ENCODE data around the gene CD300H. TPM values are rescaled to one million over a fixed set of nuclear protein-coding genes. Genes with fewer than 3 reads are reported as not detected.
"Not testable (repeated sequence)": the region's sequence is repeated elsewhere in the genome, so short reads cannot be mapped to it uniquely, and the experiment has no call there.

CD300H gene
- total RNA-seq, 1 donor from 2014 or later, result not detected

GRCh38 chr17:74563358-74563757, 4.0 kb downstream of the CD300H start:
- Mint-ChIP-seq H3K4me1 (ENCODE audit: low read depth, unreplicated experiment) (peaks cover 12% of the 10 kb centered on the region), H3K4me3 (ENCODE audit: unreplicated experiment) (no peak overlapping the region), H3K27me3 (ENCODE audit: unreplicated experiment) (no peaks in the 10 kb centered on the region), H3K36me3 (ENCODE audit: unreplicated experiment) (peaks cover 21% of the 10 kb centered on the region), H3K9me3 (ENCODE audit: unreplicated experiment) (peaks cover 8% of the 10 kb centered on the region), H3K27ac (ENCODE audit: unreplicated experiment) (no peak overlapping the region)
- no peak for DNase-seq
- TF ChIP-seq, protein P1, sequence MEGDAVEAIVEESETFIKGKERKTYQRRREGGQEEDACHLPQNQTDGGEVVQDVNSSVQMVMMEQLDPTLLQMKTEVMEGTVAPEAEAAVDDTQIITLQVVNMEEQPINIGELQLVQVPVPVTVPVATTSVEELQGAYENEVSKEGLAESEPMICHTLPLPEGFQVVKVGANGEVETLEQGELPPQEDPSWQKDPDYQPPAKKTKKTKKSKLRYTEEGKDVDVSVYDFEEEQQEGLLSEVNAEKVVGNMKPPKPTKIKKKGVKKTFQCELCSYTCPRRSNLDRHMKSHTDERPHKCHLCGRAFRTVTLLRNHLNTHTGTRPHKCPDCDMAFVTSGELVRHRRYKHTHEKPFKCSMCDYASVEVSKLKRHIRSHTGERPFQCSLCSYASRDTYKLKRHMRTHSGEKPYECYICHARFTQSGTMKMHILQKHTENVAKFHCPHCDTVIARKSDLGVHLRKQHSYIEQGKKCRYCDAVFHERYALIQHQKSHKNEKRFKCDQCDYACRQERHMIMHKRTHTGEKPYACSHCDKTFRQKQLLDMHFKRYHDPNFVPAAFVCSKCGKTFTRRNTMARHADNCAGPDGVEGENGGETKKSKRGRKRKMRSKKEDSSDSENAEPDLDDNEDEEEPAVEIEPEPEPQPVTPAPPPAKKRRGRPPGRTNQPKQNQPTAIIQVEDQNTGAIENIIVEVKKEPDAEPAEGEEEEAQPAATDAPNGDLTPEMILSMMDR (IDR thresholded peaks at IDR 0.05; ENCODE audit: partially characterized antibody, unreplicated experiment), result no peak

DNA sequence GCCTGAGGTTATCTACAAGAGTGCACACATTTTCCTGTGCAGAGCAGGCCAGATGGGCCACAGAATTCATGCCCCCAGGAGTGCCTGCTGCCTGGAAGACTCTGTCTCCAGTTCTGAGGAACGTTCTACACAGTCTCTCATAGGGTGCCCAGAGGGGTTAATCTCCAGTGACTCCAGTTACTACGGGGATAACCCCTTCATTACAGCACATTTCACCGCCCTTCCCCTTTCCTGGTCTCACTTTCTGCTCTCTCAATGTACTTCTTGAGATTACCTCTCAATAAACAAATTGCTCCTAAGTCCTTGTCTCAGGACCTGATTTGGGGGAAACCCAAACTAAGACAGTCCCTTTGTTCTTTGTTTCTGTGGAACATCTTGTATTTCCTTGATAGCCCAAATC, 5.7 kb downstream of the CD300H start:
- Mint-ChIP-seq H3K27me3 (ENCODE audit: unreplicated experiment) (no peaks in the 10 kb centered on the region), H3K9me3 (ENCODE audit: unreplicated experiment) (peaks cover 8% of the 10 kb centered on the region), H3K27ac (ENCODE audit: unreplicated experiment) (no peak overlapping the region), H3K4me3 (ENCODE audit: unreplicated experiment) (no peak overlapping the region), H3K36me3 (ENCODE audit: unreplicated experiment) (peaks cover 21% of the 10 kb centered on the region), H3K4me1 (ENCODE audit: low read depth, unreplicated experiment) (peaks cover 7% of the 10 kb centered on the region)
- DNase-seq, result no peak
- TF ChIP-seq, protein P1 (IDR thresholded peaks at IDR 0.05; ENCODE audit: partially characterized antibody, unreplicated experiment), result no peak

DNA sequence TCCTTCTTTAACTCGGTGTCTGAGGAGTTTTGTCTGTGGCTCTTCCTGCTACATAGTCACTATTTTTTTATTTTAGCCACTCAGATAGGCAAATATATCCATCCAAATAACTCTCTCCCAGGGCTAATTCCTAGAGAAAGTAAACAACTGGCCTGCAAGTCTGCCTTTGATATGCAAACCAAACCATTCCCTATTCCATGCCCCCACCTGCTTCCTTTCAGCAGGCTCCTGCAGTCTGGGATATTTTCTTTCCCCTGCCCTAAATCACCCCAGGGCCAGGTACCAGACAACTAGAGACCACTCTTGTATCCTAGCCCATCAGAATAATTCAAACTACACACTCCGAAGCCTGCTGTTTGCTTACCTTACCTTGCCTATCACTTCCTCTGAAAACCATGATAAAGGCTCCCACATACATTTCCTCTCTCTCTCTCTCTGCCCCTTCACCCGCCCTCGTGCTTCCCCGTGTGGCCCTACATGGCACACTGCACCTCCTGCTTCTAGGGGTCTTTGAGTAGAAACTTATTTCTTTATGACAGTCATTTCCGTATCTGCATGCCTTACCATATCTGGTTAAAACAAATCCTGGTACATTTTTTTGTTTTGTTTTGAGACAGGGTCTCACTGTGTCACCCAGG, 8.3 kb downstream of the CD300H start:
- H3K36me3 Mint-ChIP-seq (ENCODE audit: unreplicated experiment), result peaks cover 27% of the 10 kb centered on the region
- no peak for DNase-seq
- H3K4me1 Mint-ChIP-seq (ENCODE audit: low read depth, unreplicated experiment), result no peaks in the 10 kb centered on the region
- peaks cover 5% of the 10 kb centered on the region for H3K9me3 Mint-ChIP-seq (ENCODE audit: unreplicated experiment)
- H3K27ac Mint-ChIP-seq (ENCODE audit: unreplicated experiment), result no peak overlapping the region
- TF ChIP-seq, protein P1 (IDR thresholded peaks at IDR 0.05; ENCODE audit: partially characterized antibody, unreplicated experiment), result no peak
- H3K4me3 Mint-ChIP-seq (ENCODE audit: unreplicated experiment), result no peak overlapping the region
- H3K27me3 Mint-ChIP-seq (ENCODE audit: unreplicated experiment), result no peaks in the 10 kb centered on the region

GRCh38 chr17:74558402-74558801, 8.9 kb downstream of the CD300H start:
- not testable (repeated sequence) for H3K9me3 Mint-ChIP-seq (ENCODE audit: unreplicated experiment); H3K27ac Mint-ChIP-seq (ENCODE audit: unreplicated experiment); H3K4me1 Mint-ChIP-seq (ENCODE audit: low read depth, unreplicated experiment); H3K4me3 Mint-ChIP-seq (ENCODE audit: unreplicated experiment); DNase-seq; H3K27me3 Mint-ChIP-seq (ENCODE audit: unreplicated experiment)
- H3K36me3 Mint-ChIP-seq (ENCODE audit: unreplicated experiment), result peaks cover 26% of the 10 kb centered on the region

- TF ChIP-seq, protein P1 (IDR thresholded peaks at IDR 0.05; ENCODE audit: partially characterized antibody, unreplicated experiment), result no peak
- Mint-ChIP-seq H3K36me3 (ENCODE audit: unreplicated experiment) (peaks cover 18% of the 10 kb centered on the region), H3K9me3 (ENCODE audit: unreplicated experiment) (peaks cover 6% of the 10 kb centered on the region), H3K27ac (ENCODE audit: unreplicated experiment) (no peak overlapping the region), H3K4me1 (ENCODE audit: low read depth, unreplicated experiment) (no peaks in the 10 kb centered on the region), H3K27me3 (ENCODE audit: unreplicated experiment) (peaks cover 5% of the 10 kb centered on the region), H3K4me3 (ENCODE audit: unreplicated experiment) (no peak overlapping the region)
- DNase-seq, result no peak
Measured at GRCh38 chr17:74555427-74555940, 11.8 kb downstream of the CD300H start.
